Adrenal gland (tissue), 19 donors: ENCODE data around the gene DHX58. TPM values are rescaled to one million over a fixed set of nuclear protein-coding genes. Genes with fewer than 3 reads are reported as not detected.
A peak's percentile ranks its signal among the peaks of the same experiment; 100 is the strongest.

Experiments used
- DNase-seq, 7 donors: peaks; one replicate each; pipeline ENCODE4 v3.0.0-alpha.2; 2019 to 2020
- H3K27ac ChIP-seq, 5 donors: fragments of 200-600 bp; sonication (generic) in 4 of 5; 1 replicate in 3 of 5; 2 replicates in 2 of 5; pipeline versions ENCODE4 v1.5.1 to v1.8.0; 2016 to 2020; ENCODE audit warnings: mild to moderate bottlenecking in 1 of 5
- H3K27me3 ChIP-seq: fragments of 200-600 bp; 2 replicates; pipeline ENCODE4 v1.8.0; 2021
- H3K36me3 ChIP-seq, 2 donors: fragments of 200-600 bp; replicated peaks in 1 of 2; 1 replicate in 1 of 2; 2 replicates in 1 of 2; pipeline versions ENCODE4 v1.5.1 to v1.8.0; 2018 to 2022
- H3K4me1 ChIP-seq, 2 donors: fragments of 200-600 bp; replicated peaks in 1 of 2; 1 replicate in 1 of 2; 2 replicates in 1 of 2; pipeline versions ENCODE4 v1.5.1 to v1.8.0; 2018 to 2021
- H3K4me3 ChIP-seq, 4 donors: fragments of 200-600 bp; sonication (generic) in 3 of 4; one replicate each; pipeline ENCODE4 v1.5.1; 2016 to 2018
- H3K9me3 ChIP-seq, 3 donors: fragments of 200-600 bp; sonication (generic) in 1 of 3; replicated peaks in 1 of 3; 1 replicate in 2 of 3; 2 replicates in 1 of 3; pipeline versions ENCODE4 v1.5.1 to v1.8.0; 2016 to 2021
- CTCF ChIP-seq, 6 experiments: fragments of 450-650 bp in 4 of 6; fragments of 200-600 bp in 2 of 6; sonication (generic) in 1 of 6; IDR thresholded peaks; 1 replicate in 5 of 6; 2 replicates in 1 of 6; pipeline versions ENCODE4 v1.5.1 to v1.8.0; 2016 to 2021; ENCODE audit warnings: antibody characterized with exemption in 6 of 6, mild to moderate bottlenecking in 2 of 6, moderate library complexity in 1 of 6
- POLR2A ChIP-seq, 2 donors: fragments of 450-650 bp; IDR thresholded peaks; one replicate each; pipeline ENCODE4 v1.6.1; 2017; ENCODE audit warnings: antibody characterized with exemption in 2 of 2, mild to moderate bottlenecking in 2 of 2, moderate library complexity in 1 of 2
- WGBS, 4 donors: extraction: QIAGEN DNeasy Blood & Tissue Kit in 2 of 4; methylation state at CpG; one replicate each; pipeline versions ENCODE4 v1.1.5 to v1.1.7; 2013 to 2017; 5-methylcytosine and 5-hydroxymethylcytosine counted together
- intact Hi-C, 2 donors: fragments of 100-400 bp; cut with DNase I; formaldehyde crosslinking; loops; one replicate each; pipeline versions ENCODE4 v1.14.1 to v1.15.0; 2022 to 2023
- long read RNA-seq, 10 donors: library from polyadenylated mRNA in 3 of 10; unstranded in 2 of 10; stranded (forward) in 1 of 10; transcript quantifications; one replicate each; pipeline ENCODE4 v2.0.0 and lab custom pipeline, GENCODE V29; 2021 to 2026
- polyA plus RNA-seq, 3 donors: library from polyadenylated mRNA; stranded (reverse); fragments of 200-250 nt in 2 of 3; fragments of 350-450 nt in 1 of 3; fragmentation: Illumina TruSeq in 1 of 3; extraction: RNeasy Lipid Tissue Mini Kit (QIAGEN cat#74804) in 1 of 3; gene quantifications; one replicate each; pipeline ENCODE4 v1.2.3, GENCODE V29; 2013 to 2014
- total RNA-seq, 9 donors: library from RNA; depleted of rRNA in 4 of 9; stranded (reverse); fragments of >200 nt in 4 of 9; fragments of 120-200 nt in 1 of 9; fragmentation: NEBNext Ultra II Directional in 1 of 9; extraction: Animal tissue kit (Norgen Biotek cat#: 25700) in 1 of 9; gene quantifications; one replicate each; pipeline versions ENCODE4 v1.1.0 to v1.2.4, GENCODE V29; 2013 to 2023
- donor health status: healthy with polysubstance abuse.
- donor health status: Bipolar disorder and iron deficiency.
- donor health status: DM: yes; HTN: yes; CAD: no.
- donor health status: DM: no; HTN: no; CAD: no.
- donor health status: DM: no; HTN: no; CAD: no.
- donor health status: DM: yes; HTN: yes; CAD: no.

Gene DHX58
- 10 to 100 TPM; 17.9 to 40.8 (median 31.2) TPM for total RNA-seq
- polyA plus RNA-seq: 100 to 1,000 TPM in 1 of 3 donors, 10 to 100 TPM in 2; 16.3 to 117 (median 88.0) TPM
- long read RNA-seq, donor 1, partial matches to known transcripts: 0 of 1 reads
- long read RNA-seq, donor 1, other reads (novel, unspliced or antisense): 0 of 1 reads
- long read RNA-seq, donor 2, partial matches to known transcripts: 0 of 2 reads
- long read RNA-seq, donor 2, other reads (novel, unspliced or antisense): 0 of 2 reads
- long read RNA-seq, donor 3, partial matches to known transcripts: 0 of 1 reads
- long read RNA-seq, donor 3, other reads (novel, unspliced or antisense): 0 of 1 reads
- long read RNA-seq, donor 4, partial matches to known transcripts: 1 of 7 reads
- long read RNA-seq, donor 4, other reads (novel, unspliced or antisense): 2 of 7 reads
- long read RNA-seq, donor 5, transcript DHX58-201 (14 exons, 2,617 nt): major isoform, 22 of 66 reads
- long read RNA-seq, donor 5, partial matches to known transcripts: 28 of 66 reads
- long read RNA-seq, donor 5, other reads (novel, unspliced or antisense): 16 of 66 reads
- long read RNA-seq, donor 6, transcript DHX58-201 (14 exons, 2,617 nt): major isoform, 5 of 7 reads
- long read RNA-seq, donor 6, partial matches to known transcripts: 0 of 7 reads
- long read RNA-seq, donor 6, other reads (novel, unspliced or antisense): 1 of 7 reads
- long read RNA-seq, donor 7, partial matches to known transcripts: 0 of 1 reads
- long read RNA-seq, donor 7, other reads (novel, unspliced or antisense): 0 of 1 reads
- long read RNA-seq, donor 8, partial matches to known transcripts: 0 of 2 reads
- long read RNA-seq, donor 8, other reads (novel, unspliced or antisense): 0 of 2 reads
- long read RNA-seq, donor 9, partial matches to known transcripts: 0 of 1 reads
- long read RNA-seq, donor 9, other reads (novel, unspliced or antisense): 0 of 1 reads
- long read RNA-seq, donor 10, partial matches to known transcripts: 0 of 1 reads
- long read RNA-seq, donor 10, other reads (novel, unspliced or antisense): 0 of 1 reads

- H3K4me3 ChIP-seq: peak within 1 kb of the TSS; percentile 6 to 74 (median 57)
- peak within 1 kb of the TSS; percentile 88 to 93 (median 90) for H3K27ac ChIP-seq
- H3K9me3 ChIP-seq: no peaks in the 10 kb centered on the region
- peaks cover 23 to 35% of the 10 kb centered on the region in 2 donors for H3K4me1 ChIP-seq
- peak; percentile 68 to 91 (median 83) for DNase-seq
- no peaks in the 10 kb centered on the region for H3K27me3 ChIP-seq
- WGBS, 4 donors: 0 to 1% (median 0%) methylated on average over 4 to 10 of the region's 10 CpGs
- intact Hi-C loops: loop anchor here (5.0 kb wide), 2 partner anchors 85 to 150 kb away; no protein-coding TSS in a partner anchor
- TF ChIP-seq POLR2A (IDR thresholded peaks at IDR 0.05) (peak; percentile 46 to 81), CTCF (IDR thresholded peaks at IDR 0.05) (no peak)
- H3K36me3 ChIP-seq: peaks cover 0 to 32% of the 10 kb centered on the region in 2 donors
Measured at GRCh38 chr17:42112552-42113176, at the start of gene DHX58. Gene DHX58 (minus strand): TSS chr17:42112714. CDS start chr17:42111892, 822 bp downstream.

- H3K27ac ChIP-seq: no peak overlapping the region
- intact Hi-C loops: no loop called here
- H3K4me1 ChIP-seq: peaks cover 0 to 1% of the 10 kb centered on the region in 2 donors
- 89 to 94% (median 90%) methylated on average over 7 of the region's 7 CpGs for WGBS, 4 donors
- H3K9me3 ChIP-seq: no peaks in the 10 kb centered on the region
- H3K36me3 ChIP-seq: no peaks in the 10 kb centered on the region
- TF ChIP-seq POLR2A (IDR thresholded peaks at IDR 0.05) (no peak), CTCF (IDR thresholded peaks at IDR 0.05) (no peak)
- H3K4me3 ChIP-seq: no peak overlapping the region
- DNase-seq: no peak
- H3K27me3 ChIP-seq: no peaks in the 10 kb centered on the region
Measured at GRCh38 chr17:42160531-42160910, 48.0 kb upstream of the DHX58 start.

- intact Hi-C loops: no loop called here
- no peaks in the 10 kb centered on the region for H3K27me3 ChIP-seq
- no peak for DNase-seq
- peaks cover 0 to 5% of the 10 kb centered on the region in 2 donors for H3K4me1 ChIP-seq
- whole genome bisulfite sequencing, 4 donors: 74 to 90% (median 85%) methylated on average over 11 to 14 of the region's 14 CpGs
- no peak for TF ChIP-seq CTCF (IDR thresholded peaks at IDR 0.05)
- TF ChIP-seq POLR2A (IDR thresholded peaks at IDR 0.05): no peak
- H3K36me3 ChIP-seq: no peaks in the 10 kb centered on the region
- H3K9me3 ChIP-seq: no peaks in the 10 kb centered on the region
- H3K4me3 ChIP-seq: no peak overlapping the region
- no peak overlapping the region for H3K27ac ChIP-seq
Measured at GRCh38 chr17:42159796-42160530, 47.4 kb upstream of the DHX58 start.
